Liver (tissue), 2 donors: ENCODE results near the gene CPLANE2.

ENCODE experiments used
- CTCF ChIP-seq: fragments of 150-350 bp; IDR thresholded peaks from 2 replicates; pipeline ENCODE4 v1.5.1; 2017; ENCODE audit warnings: improper control_type of control experiment, low read depth, low read length; ENCODE audit not compliant: missing input control
- REST ChIP-seq: IDR thresholded peaks from 2 replicates; pipeline ENCODE4 v1.6.1; 2016; ENCODE audit warnings: antibody characterized with exemption, mild to moderate bottlenecking
- ZBTB33 ChIP-seq: IDR thresholded peaks from 2 replicates; pipeline ENCODE4 v1.6.1; 2016; ENCODE audit warnings: antibody characterized with exemption
- donor health status: healthy.

GRCh38 chr1:16181887-16182719, 54.9 kb downstream of the CPLANE2 start:
- TF ChIP-seq CTCF (no peak), ZBTB33 (no peak), REST (no peak)
